HG02642 (cell line): Measurements from ENCODE around the gene C1orf74.

Experiments used
- ATAC-seq: cut with Tn5 transposase; IDR thresholded peaks from one replicate; pipeline ENCODE4 v1.9.1; 2021; ENCODE audit warnings: mild to moderate bottlenecking; ENCODE audit not compliant: unreplicated experiment, poor library complexity

C1orf74 gene

GRCh38 chr1:209774592-209774991 lies 9.8 kb downstream of the C1orf74 start:
- ATAC-seq: peak; percentile 67

GRCh38 chr1:209772126-209772525 lies 12.2 kb downstream of the C1orf74 start:
- no peak for ATAC-seq

- no peak for ATAC-seq
These were observed 13.5 kb downstream of the C1orf74 start for GRCh38 chr1:209770636-209771415.

- ATAC-seq: no peak
These were observed 14.4 kb downstream of the C1orf74 start for GRCh38 chr1:209769971-209770370.

- ATAC-seq: peak; percentile 80
These were observed 15.0 kb downstream of the C1orf74 start for GRCh38 chr1:209769171-209769904.

DNA sequence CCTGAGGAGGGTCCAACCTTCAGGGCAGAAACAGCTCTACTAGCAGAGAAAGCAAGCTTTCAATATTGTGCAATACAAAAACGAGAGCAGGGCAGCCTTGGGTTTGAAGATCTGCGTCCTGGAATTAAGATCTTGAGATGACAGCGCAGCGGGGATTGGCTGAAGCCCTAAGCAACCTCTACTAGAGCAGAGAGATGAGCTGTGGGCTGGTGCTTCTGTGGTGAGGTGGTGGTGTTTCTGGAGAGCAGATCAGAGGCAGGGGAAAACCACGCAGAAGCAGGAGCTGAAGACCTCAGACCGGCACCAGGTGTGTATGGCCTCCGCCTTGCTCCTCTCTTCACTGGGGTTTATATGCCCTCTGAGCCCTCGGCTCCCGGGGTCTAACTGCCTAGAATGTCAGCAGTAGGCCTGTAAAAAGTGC lies 16.0 kb downstream of the C1orf74 start:
- ATAC-seq: peak; percentile 88

DNA sequence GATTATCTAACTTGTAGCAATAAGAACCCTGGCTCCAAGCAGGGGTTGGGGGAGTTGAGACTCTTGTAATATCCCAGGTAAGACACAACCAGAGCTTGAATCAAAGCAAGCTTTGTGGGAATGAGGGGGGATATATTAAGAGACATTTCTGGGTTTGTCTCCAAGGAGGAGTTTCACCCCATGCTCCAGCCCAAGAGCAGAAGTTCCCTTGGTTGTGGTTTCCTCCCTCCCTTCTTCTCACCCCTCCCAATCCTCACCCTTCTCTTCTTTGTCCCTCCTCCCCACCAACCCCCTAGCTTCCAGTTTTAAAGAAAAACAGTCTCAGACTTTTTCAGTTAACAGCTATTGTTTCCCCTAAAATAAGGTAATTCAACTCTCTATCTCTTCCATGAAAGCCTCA lies 16.7 kb downstream of the C1orf74 start:
- ATAC-seq: no peak

DNA sequence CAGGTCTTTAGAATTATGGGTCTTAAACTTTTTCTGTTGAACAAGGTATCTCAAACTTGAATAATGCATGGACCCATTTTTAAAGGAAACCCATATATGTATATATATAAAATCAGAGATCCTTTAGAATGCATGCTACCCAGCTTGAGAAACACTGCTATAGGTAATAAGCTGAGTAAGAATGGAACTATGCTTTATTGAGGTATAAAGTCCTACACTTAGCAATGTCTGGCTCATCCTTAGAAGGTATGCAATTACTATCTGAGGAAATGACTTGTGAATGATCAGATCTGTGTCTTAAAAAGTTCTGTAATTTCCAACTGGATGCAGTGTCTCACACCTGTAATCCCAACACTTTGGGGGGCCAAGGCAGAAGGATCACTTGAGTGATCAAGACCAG lies 17.3 kb downstream of the C1orf74 start:
- no peak for ATAC-seq

GRCh38 chr1:209766051-209766450 lies 18.3 kb downstream of the C1orf74 start:
- no peak for ATAC-seq

- no peak for ATAC-seq
These were observed 23.2 kb downstream of the C1orf74 start for GRCh38 chr1:209761011-209761635.

DNA sequence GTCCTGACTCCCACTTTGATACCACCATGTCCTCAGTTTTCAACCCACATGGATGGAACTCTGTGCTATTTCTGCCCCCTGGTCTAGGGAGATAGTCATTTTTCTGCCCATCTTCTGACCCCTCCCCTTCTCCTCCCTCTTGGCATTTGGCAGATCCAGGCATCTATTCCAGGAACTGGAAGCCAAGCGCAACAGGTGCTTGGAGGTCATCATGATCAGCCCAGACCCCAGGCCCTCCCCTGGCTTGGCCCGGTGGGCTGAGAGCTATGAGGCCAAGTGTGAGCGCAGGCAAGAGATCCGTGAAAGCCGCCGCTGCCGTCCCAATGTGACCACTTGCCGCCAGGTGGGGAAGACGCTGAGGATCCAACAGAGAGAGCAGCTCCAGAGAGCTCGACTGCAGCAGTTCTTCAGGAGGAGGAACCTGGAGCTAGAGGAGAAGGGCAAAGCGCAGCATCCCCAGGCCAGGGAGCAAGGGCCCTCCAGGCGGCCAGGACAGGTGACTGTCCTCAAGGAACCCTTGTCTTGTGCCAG lies 24.5 kb downstream of the C1orf74 start:
- ATAC-seq: no peak

- no peak for ATAC-seq
These were observed 26.0 kb downstream of the C1orf74 start for GRCh38 chr1:209758400-209758799.

- peak; percentile 35 for ATAC-seq
These were observed 27.5 kb downstream of the C1orf74 start for GRCh38 chr1:209756615-209757445.

DNA sequence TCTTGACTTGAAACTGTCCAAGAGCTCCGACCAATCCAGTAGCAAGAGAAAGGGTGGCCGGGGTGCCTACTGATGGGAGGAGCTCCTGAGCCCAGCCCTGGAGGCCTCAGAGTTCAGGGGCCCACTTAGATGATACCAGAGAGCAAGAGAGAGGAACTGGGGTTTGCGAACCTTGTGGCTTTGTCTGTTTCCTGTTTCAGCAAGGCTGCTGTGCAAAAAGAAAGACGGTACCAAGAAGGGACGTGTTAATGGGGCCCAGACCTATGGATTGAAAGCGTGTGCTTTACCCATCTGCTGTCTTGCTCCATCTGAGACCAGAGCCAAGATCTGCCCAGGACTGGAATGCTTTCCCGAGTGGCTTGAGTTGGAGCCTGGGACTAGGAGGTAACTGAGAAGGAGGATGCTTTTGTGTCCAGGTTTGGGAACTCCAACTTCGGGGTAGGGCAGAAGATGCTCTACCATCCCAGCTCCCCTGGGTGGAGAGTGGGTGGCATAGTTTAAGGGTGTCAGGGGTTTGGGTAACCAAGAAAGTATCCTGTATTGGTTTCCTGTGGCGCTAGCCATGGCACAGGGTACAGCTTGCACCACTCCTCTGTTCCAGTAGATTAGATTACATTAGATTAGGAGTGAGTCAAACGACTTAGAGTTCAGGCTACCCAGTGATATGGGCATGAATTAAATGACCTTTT lies 28.3 kb downstream of the C1orf74 start, which contains the start of gene TRAF3IP3:
TSS of gene TRAF3IP3 (plus strand) at position 128 of the 689 bp plus-strand sequence. CDS start 3,987 bp downstream, outside the sequence.
- peak; percentile 83 for ATAC-seq

DNA sequence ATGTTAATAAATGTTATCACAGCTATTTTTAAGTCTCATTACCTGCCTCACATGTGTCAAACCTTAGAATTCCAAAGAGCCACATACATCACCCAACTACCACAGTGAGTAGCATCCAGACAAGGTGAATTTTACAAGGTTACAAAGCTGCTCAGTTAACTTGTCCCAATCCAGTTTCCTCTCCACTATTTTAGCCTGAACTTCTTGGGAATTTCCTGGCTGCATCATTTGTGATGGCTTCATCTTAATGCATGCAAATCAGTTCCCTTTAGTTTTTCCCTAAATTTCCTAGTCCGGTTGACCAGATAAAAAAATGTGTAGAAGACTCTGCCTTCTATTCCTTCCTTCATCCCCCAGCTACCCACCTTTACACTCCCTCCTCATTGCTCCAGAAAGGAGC lies 29.1 kb downstream of the C1orf74 start:
- no peak for ATAC-seq

DNA sequence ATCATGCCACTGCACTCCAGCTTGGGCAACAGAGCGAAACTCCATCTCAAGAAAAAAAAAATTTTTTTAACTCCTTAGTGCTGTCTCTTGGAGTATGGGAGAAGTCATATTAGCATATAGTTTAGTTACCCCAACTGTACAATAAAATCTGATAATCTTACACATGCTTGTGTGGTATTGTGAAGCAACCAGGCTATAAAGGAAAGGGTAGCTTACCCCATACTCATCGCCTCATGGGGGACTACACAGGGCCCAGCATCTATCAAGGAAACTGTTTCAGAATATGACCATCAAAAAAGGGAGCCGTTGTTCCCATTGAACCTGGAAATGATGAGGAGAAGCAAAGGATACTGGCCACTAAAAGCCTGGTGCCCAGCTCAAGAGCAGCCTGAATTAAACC lies 31.5 kb downstream of the C1orf74 start:
- no peak for ATAC-seq

DNA sequence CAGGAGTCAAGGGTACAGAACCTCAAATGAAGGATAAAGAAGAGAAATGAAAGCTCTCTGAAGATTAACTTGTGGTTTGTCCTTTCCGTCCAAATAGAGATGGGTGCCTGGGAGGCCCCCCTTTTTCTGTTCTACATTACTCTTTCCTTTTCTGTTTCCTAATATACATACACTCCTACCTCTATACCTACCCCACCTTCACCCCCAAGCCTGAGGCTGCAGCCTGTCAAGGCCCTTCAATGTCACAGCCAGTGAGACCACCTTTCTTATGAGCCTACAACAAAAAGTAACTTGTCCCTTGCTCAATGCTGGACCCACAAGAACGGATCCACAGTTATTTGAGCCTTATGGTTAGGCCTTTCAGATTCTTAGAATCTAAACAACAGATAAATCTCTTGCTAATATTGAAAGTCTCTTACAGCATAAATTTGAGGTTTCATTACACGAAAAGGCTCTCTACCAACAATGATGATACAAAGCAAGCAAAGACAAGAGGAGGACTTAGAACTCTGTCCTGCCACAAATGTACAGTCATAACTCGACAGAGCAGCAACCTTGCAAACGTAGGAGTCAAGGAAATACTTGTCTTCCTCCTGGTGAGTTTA lies 32.6 kb downstream of the C1orf74 start:
- ATAC-seq: peak; percentile 38

GRCh38 chr1:209749670-209750323 lies 34.6 kb downstream of the C1orf74 start:
- ATAC-seq: no peak
